Activated naive CD4-positive, alpha-beta T cell treated with anti-CD3 and anti-CD28 coated beads, Interleukin-2, amount 10 ng/mL, durations not matched to agents 7 days and 5 days (primary cell): ENCODE results near the gene CTXND1.
"Not testable (repeated sequence)": the region's sequence is repeated elsewhere in the genome, so short reads cannot be mapped to it uniquely, and the experiment has no call there.

Source experiments
- CTCF ChIA-PET: fragments of 350-600 bp; sonication (Branson Sonifier 250); formaldehyde crosslinking; loops from one replicate; lab custom pipeline; 2021; ENCODE audit warnings: antibody characterized with exemption; lab: Charles Lee
- DNase-seq: peaks from one replicate; pipeline ENCODE4 v3.0.0-alpha.2; 2020
- H3K27ac Mint-ChIP-seq: one replicate; pipeline ENCODE4 v1.8.0; 2021; ENCODE audit warnings: mild to moderate bottlenecking, moderate library complexity, mixed read lengths
- H3K27me3 Mint-ChIP-seq: one replicate; pipeline ENCODE4 v1.8.0; 2021; ENCODE audit warnings: mild to moderate bottlenecking, mixed read lengths
- H3K36me3 Mint-ChIP-seq: one replicate; pipeline ENCODE4 v1.8.0; 2021; ENCODE audit warnings: mixed read lengths
- H3K4me1 Mint-ChIP-seq: one replicate; pipeline ENCODE4 v1.8.0; 2021; ENCODE audit warnings: mixed read lengths
- H3K4me3 Mint-ChIP-seq: one replicate; pipeline ENCODE4 v1.8.0; 2021; ENCODE audit warnings: mild to moderate bottlenecking, moderate library complexity, mixed read lengths
- H3K9me3 Mint-ChIP-seq: one replicate; pipeline ENCODE4 v1.8.0; 2021; ENCODE audit warnings: mixed read lengths

The CTXND1 gene

DNA sequence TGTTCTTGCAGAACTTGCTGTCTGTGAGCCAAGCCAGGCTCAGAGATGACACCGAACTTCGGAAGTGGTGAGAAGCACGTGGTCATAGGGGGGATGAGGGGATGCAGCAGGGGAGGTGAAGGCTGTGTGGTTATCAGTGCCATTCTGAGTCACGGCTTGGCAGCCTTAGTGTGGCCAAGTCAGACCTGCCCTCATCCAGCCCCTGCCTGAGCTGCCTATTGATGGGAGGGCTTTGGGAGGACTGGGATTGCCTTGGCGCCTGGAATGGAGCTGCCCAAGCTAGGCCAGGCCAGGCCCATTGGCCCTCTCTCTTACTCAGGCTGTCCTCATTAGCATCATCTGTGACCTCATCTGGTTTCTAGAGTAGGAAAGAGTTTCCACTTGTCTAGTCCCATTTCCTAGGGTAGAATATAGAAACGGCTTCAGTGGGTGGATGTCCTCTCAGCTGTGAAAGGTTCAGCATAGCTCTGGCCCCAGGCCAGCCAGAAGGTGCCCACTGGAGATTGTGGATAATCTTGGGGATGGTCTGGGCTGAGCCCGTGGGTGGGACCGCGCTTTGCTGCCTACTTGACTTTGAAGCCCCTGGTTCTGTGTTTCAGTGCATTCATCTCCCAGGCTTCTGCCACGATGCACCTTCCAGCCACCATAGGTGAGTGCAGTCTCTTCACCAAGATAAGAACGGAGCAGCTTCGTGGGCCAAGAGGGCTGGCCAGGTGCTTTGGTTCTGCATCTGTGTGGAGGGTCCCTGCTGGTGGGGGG, 92.0 kb downstream of the CTXND1 start:
- H3K27me3 Mint-ChIP-seq: no peaks in the 10 kb centered on the region
- peaks cover 31% of the 10 kb centered on the region for H3K4me1 Mint-ChIP-seq
- H3K9me3 Mint-ChIP-seq: no peaks in the 10 kb centered on the region
- DNase-seq: no peak
- H3K4me3 Mint-ChIP-seq: no peak overlapping the region
- peaks cover 40% of the 10 kb centered on the region for H3K36me3 Mint-ChIP-seq
- CTCF ChIA-PET: interaction anchor here (0.6 to 2.1 kb wide), 4 partner anchors 8 to 68 kb away, joined by 3 to 10 read pairs (median 3); no protein-coding TSS in a partner anchor
- peak overlapping the region; percentile 68 for H3K27ac Mint-ChIP-seq

DNA sequence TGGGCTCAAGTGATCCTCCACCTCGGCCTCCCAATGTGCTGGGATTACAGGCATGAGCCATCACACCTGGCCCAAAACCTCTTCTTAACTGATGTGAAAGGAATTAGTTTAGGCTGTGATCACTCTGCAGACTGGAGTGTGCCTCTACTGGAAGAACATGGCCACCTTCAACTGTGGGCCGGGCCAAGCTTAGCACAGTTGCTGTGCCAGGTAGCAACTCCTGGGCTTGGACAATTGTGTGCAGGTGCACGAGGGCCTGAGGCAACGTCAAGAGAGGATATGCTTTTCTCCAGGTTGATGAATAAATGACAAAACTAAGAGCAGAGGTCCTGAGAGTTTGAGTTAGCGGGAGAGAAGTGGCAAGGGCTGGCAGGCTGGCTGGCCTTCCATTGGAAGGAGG, 92.7 kb downstream of the CTXND1 start:
- no peak overlapping the region for H3K4me3 Mint-ChIP-seq
- CTCF ChIA-PET: interaction anchor here (0.7 kb wide), 1 partner anchor 210 kb away, joined by 3 read pairs; no protein-coding TSS in a partner anchor
- peaks cover 38% of the 10 kb centered on the region for H3K4me1 Mint-ChIP-seq
- H3K9me3 Mint-ChIP-seq: no peaks in the 10 kb centered on the region
- peak overlapping the region; percentile 68 for H3K27ac Mint-ChIP-seq
- no peaks in the 10 kb centered on the region for H3K27me3 Mint-ChIP-seq
- H3K36me3 Mint-ChIP-seq: peaks cover 36% of the 10 kb centered on the region
- DNase-seq: no peak

DNA sequence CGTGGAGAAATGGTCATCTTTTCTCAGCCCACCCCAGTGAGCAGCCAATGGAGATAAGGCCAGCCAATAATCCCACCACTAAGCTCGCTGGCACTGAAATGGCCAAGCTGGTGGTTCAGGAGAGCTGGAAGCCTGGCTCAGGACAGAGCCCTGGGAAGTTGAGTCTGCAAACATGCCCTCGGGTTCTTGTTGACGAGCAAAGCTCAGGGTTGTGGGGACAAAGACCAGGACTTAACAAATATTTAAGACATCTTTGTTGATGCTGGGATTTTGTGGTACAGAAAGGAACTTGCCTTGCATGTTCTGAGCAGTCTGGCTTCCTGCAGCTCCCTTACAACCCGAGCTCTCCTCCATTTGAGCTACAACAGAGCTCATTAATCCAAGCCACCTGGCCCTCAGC, 94.8 kb downstream of the CTXND1 start:
- Mint-ChIP-seq H3K4me3 (no peak overlapping the region), H3K27ac (no peak overlapping the region)

DNA sequence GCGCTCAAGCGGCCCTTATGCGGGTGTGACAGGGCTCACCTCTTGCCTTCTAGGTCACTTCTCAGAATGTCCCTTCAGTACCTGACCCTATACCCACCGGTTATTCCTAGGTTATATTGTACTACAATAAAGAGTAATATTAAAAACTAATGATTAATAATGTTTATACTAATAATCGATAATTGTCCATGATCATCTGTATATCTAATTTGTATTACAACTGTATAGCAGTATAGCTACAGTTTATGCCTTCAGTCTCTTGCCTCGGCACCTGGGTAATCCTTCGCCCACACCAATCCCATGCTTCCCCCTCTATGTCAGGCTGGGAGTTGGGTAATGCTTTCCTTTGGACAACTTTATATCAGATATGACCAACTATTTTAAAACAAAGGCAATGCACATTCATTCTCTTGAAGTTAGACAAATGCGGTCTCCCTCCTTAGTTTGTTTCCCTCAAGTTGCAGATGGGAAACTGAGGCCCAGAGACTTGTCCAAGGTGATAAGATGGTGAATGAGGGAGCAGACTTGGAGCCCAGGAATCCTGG, 95.8 kb downstream of the CTXND1 start:
- H3K27me3 Mint-ChIP-seq: peaks cover 8% of the 10 kb centered on the region
- peaks cover 52% of the 10 kb centered on the region for H3K4me1 Mint-ChIP-seq
- CTCF ChIA-PET: no interaction called here
- H3K9me3 Mint-ChIP-seq: no peaks in the 10 kb centered on the region
- H3K27ac Mint-ChIP-seq: no peak overlapping the region
- peaks cover 15% of the 10 kb centered on the region for H3K36me3 Mint-ChIP-seq
- no peak for DNase-seq
- H3K4me3 Mint-ChIP-seq: no peak overlapping the region

More for the DNA sequence above, 94.8 kb downstream of the CTXND1 start:
- CTCF ChIA-PET: no interaction called here
- H3K36me3 Mint-ChIP-seq: peaks cover 22% of the 10 kb centered on the region
- H3K27me3 Mint-ChIP-seq: peaks cover under 1% of the 10 kb centered on the region
- no peak for DNase-seq
- H3K4me1 Mint-ChIP-seq: peaks cover 52% of the 10 kb centered on the region
- H3K9me3 Mint-ChIP-seq: no peaks in the 10 kb centered on the region

DNA sequence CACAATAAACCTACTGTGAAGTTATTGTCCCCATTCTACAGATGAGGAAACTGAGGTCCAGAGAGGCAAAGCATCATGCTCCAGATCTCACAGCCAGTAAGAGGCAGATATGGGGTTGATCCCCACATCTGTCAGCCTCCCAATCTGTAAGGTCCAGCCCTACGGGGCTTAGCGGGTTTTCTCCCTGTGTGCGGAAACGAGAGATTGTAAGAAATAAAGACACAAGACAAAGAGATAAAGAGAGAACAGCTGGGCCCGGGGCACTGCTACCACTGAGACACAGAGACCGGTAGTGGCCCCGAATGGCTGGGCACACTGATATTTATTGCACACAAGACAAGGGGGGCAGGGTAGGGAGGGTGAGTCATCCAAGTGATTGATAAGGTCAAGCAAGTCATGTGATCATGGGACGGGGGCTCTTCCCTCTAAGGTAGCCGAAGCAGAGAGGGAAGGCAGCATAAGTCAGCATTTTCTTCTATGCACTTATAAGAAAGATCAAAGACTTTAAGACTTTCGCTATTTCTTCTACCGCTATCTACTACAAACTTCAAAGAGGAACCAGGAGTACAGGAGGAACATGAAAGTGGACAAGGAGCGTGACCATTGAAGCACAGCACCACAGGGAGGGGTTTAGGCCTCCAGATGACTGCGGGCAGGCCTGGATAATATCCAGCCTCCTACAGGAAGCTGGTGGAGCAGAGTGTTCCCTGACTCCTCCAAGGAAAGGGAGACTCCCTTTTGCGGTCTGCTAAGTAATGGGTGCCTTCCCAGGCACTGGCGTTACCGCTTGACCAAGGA, 96.4 kb downstream of the CTXND1 start:
- Mint-ChIP-seq H3K27me3 (peaks cover 13% of the 10 kb centered on the region), H3K4me1 (peaks cover 46% of the 10 kb centered on the region), H3K36me3 (peaks cover 14% of the 10 kb centered on the region)
- DNase-seq, H3K27ac Mint-ChIP-seq, H3K9me3 Mint-ChIP-seq, H3K4me3 Mint-ChIP-seq, CTCF ChIA-PET: not testable (repeated sequence)

DNA sequence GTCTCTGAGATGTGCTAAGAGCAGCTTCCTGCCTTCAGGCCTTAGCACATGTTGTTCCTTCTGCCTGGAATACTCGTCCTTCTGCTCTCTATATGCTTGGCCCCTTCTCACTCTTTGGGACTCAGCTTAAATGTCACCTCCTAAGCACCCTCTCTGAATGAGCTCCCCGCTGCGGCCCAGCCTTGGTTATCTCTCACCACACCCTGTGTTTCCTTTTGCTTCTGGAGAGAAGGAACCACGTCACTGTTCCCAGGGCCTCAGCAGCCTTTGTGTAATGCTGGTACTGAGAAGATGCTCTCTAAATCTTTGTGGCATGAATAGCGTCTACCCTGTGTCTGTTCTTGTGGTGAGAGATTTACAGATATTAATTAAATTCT, 97.0 kb downstream of the CTXND1 start:
- peaks cover 40% of the 10 kb centered on the region for H3K4me1 Mint-ChIP-seq

DNA sequence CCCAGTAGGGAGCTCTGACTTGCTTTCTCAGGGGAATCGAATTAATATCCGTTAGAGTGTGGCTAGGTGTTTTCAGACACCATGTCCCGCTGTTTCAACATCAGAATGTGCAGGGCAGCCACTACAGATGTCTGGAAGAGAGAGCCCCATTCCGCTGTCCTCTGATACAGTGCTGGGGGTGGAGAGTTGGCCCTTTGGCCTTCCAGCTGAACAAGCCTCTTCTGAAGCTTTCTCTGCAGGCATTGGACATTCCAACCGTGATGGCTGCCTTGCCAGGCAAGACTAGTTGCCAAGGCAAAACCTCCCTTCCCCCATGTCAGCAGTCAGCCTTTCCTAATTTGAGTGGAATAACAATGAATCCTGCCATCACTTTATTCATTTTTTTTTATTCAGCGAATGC, 97.7 kb downstream of the CTXND1 start:
- Mint-ChIP-seq H3K27me3 (peaks cover 17% of the 10 kb centered on the region), H3K36me3 (peaks cover 6% of the 10 kb centered on the region), H3K4me1 (peaks cover 33% of the 10 kb centered on the region), H3K9me3 (no peaks in the 10 kb centered on the region), H3K4me3 (peak overlapping the region; percentile 89), H3K27ac (no peak overlapping the region)
- DNase-seq: no peak
- CTCF ChIA-PET: no interaction called here

More for the DNA sequence above, 97.0 kb downstream of the CTXND1 start:
- CTCF ChIA-PET: no interaction called here
- H3K36me3 Mint-ChIP-seq: peaks cover 12% of the 10 kb centered on the region
- no peak for DNase-seq
- peak overlapping the region; percentile 89 for H3K4me3 Mint-ChIP-seq
- H3K9me3 Mint-ChIP-seq: no peaks in the 10 kb centered on the region
- H3K27me3 Mint-ChIP-seq: peaks cover 13% of the 10 kb centered on the region
- no peak overlapping the region for H3K27ac Mint-ChIP-seq

DNA sequence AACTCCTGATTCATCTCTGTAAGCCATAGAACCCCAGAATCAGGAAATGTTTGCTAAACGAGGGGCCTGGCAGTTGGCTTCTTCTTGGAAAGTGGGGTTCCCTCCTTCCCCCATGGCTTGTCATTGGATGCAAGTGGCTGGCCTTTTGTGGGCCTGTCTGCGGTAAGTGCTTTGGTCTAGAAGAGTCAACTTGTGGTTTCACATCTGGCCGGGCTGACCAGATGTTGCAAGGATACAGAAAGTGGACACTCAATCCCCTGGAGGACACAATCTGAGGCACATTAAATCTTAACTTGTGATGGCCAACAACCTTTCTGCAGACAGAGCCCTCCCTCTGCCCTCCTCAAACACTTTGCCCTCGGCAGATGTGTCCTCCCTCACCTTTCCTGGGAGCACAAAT, 98.1 kb downstream of the CTXND1 start:
- CTCF ChIA-PET: no interaction called here
- H3K27ac Mint-ChIP-seq: no peak overlapping the region
- no peak for DNase-seq

DNA sequence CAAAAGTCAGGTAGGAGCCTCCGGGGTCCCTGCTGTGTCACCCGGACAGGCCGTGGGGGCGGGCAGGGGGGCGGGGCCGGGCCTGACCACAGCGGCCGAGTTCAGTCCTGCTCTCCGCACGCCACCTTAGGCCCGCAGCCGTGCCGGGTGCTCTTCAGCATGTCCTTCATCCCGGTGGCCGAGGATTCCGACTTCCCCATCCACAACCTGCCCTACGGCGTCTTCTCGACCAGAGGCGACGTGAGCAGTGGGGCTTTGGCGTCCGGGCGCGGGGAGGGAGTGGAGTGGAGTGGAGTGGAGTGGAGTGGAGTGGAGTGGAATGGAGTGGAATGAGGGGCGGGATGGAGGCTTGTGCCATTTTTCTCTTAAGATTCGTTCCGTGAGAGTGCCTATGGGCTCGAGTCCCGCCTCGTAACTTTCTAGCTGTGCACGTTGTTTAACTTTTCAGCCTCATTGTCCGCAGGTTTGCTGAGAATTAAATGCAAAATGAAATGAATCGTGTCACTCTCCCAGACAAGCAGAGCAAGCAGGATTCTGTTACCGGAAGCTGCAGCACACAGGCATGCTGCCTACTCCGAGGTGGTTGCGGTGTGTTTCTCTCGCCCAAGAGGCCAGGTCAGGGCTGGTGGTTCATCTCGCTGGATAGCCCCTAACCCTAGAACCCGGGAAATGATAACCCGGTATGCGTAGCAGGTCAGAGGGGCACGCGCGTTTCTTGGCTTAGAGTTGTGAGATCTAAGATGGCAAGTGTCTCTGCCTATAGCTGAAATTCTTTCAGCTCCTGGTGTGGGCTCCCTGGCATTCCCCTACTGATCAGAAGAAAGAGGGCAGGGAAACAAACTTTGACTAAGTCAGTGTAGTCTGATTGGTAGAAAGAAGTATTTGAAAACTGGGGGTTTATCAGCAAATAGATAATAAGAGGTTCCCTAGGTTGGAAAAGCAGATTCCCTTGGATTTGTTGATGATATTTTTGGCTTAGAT, 98.8 kb downstream of the CTXND1 start, which contains the start of gene FAH:
FAH (plus strand) TSS at position 104 of the 981 bp plus-strand sequence; CDS start at position 160, 56 bp downstream.
- Mint-ChIP-seq H3K27me3 (peaks cover 23% of the 10 kb centered on the region), H3K36me3 (no peaks in the 10 kb centered on the region), H3K4me1 (peaks cover 32% of the 10 kb centered on the region), H3K9me3 (no peaks in the 10 kb centered on the region), H3K4me3 (peak within 1 kb of the TSS; percentile 89), H3K27ac (peak within 1 kb of the TSS; percentile 93)
- CTCF ChIA-PET: no interaction called here
- DNase-seq: peak; percentile 66

More for the DNA sequence above, 98.1 kb downstream of the CTXND1 start:
- Mint-ChIP-seq H3K9me3 (no peaks in the 10 kb centered on the region), H3K27me3 (peaks cover 17% of the 10 kb centered on the region), H3K36me3 (peaks cover 4% of the 10 kb centered on the region), H3K4me1 (peaks cover 32% of the 10 kb centered on the region), H3K4me3 (peak overlapping the region; percentile 89)

DNA sequence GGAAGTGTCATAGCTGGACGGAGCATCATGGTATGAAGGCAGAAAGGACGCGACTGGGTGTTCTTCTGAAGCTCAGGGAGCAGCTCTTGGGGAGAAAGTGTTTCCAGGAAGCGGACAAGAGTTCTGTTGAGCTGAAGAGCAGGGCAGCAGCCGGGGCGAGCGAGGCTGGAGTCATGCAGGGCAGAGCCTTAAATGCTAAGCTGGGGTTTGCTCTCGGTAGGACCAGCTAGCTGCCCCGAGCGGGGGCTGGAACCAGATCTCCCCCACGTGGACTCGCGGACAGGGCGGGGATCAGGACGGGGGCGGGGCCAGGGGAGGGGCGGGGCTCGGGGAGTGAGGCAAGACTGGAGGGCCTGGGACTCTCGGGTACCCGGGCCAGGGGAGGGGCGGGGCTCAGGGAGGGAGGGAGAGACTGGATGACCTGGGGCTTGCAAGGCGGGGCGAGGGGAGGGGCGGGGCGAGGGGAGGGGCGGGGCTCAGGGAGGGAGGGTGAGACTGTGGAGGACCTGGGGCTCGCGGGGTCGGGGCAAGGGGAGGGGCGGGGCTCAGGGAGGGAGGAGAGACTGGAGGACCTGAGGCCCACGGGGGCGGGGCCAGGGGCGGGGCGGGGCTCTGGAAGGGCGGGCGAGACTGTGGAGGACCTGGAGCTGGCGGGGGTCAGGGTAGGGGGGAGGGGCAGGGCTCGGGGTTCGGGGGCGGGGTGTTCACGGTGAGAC, 99.7 kb downstream of the CTXND1 start:
- peak overlapping the region; percentile 89 for H3K4me3 Mint-ChIP-seq
- CTCF ChIA-PET: interaction anchor here (1.1 kb wide), 1 partner anchor 8 kb away, joined by 3 read pairs; no protein-coding TSS in a partner anchor

DNA sequence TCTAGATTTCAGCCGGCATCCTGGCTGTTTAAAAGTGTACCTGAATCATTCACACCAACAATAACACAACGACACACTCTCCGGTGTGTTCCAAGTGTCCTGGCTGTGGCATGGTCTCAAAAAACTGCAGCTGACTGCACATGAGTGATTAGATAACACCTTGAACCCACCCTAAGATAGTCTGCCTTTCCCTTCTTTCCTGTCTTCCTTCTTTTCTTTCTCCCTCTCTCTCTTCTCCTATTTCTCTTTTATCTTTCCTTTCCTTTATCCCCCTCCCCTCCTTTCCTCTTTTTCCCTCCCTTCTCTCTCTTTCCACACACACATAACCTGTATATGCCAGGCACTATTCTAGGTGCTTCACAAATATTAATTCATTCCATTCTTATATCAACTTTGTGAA, 100.4 kb downstream of the CTXND1 start:
- peaks cover 23% of the 10 kb centered on the region for H3K27me3 Mint-ChIP-seq
- CTCF ChIA-PET: interaction anchor here (1.1 kb wide), 1 partner anchor 9 kb away, joined by 3 read pairs; no protein-coding TSS in a partner anchor

More for the DNA sequence above, 99.7 kb downstream of the CTXND1 start:
- Mint-ChIP-seq H3K4me1 (peaks cover 32% of the 10 kb centered on the region), H3K36me3 (no peaks in the 10 kb centered on the region), H3K9me3 (no peaks in the 10 kb centered on the region), H3K27ac (peak overlapping the region; percentile 80), H3K27me3 (peaks cover 23% of the 10 kb centered on the region)
- DNase-seq: peak; percentile 96

DNA sequence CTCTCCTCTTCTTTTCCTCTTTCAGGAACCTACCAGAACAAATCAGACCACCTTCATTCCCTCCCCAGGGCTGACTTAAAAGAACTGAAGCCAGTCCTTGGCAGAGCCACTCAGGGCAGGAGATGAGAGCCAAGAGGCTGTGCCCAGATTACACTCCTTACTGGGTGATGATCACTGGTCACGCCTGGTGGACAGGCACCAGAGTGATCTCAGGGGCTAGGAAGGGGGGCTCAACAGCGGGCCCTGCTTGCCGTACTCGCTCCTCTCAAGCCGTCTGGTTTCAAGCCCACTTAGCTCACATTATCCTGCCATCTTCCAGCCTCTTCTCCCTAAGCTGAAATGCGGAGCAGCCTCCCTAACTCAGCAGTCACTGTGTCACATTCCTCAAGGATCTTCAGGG, 100.9 kb downstream of the CTXND1 start:
- CTCF ChIA-PET: interaction anchor here (1.2 kb wide), 2 partner anchors 10 to 22 kb away, joined by 3 read pairs; no protein-coding TSS in a partner anchor
- peaks cover 23% of the 10 kb centered on the region for H3K27me3 Mint-ChIP-seq
- DNase-seq: no peak
- H3K9me3 Mint-ChIP-seq: no peaks in the 10 kb centered on the region
- no peak overlapping the region for H3K4me3 Mint-ChIP-seq
- no peaks in the 10 kb centered on the region for H3K36me3 Mint-ChIP-seq
- peaks cover 32% of the 10 kb centered on the region for H3K4me1 Mint-ChIP-seq
- H3K27ac Mint-ChIP-seq: no peak overlapping the region

More for the DNA sequence above, 100.4 kb downstream of the CTXND1 start:
- H3K27ac Mint-ChIP-seq: no peak overlapping the region
- peaks cover 32% of the 10 kb centered on the region for H3K4me1 Mint-ChIP-seq
- no peaks in the 10 kb centered on the region for H3K36me3 Mint-ChIP-seq
- H3K4me3 Mint-ChIP-seq: peak overlapping the region; percentile 76
- no peak for DNase-seq
- H3K9me3 Mint-ChIP-seq: no peaks in the 10 kb centered on the region
